HG03558 (cell line): ENCODE measurements around the gene ARIH2.
"Not testable (repeated sequence)": the region's sequence is repeated elsewhere in the genome, so short reads cannot be mapped to it uniquely, and the experiment has no call there.

Source experiments
- ATAC-seq: cut with Tn5 transposase; IDR thresholded peaks from one replicate; pipeline ENCODE4 v1.9.1; 2021; ENCODE audit warnings: moderate number of reproducible peaks; ENCODE audit not compliant: unreplicated experiment; ENCODE audit errors: extremely low read depth

The ARIH2 gene

GRCh38 chr3:48918388-48919214 is at the start of gene ARIH2:
TSS of gene ARIH2 (plus strand) at chr3:48918842. CDS start at chr3:48927559, 8,717 bp downstream.
- peak; percentile 54 for ATAC-seq

- ATAC-seq: no peak
Observed at GRCh38 chr3:48877671-48878070, 41.0 kb upstream of the ARIH2 start.

- ATAC-seq: no peak
Observed at GRCh38 chr3:48879307-48879993, 39.2 kb upstream of the ARIH2 start.

GRCh38 chr3:48879994-48880377 is 38.7 kb upstream of the ARIH2 start:
- ATAC-seq: no peak

GRCh38 chr3:48881006-48881405 is 37.6 kb upstream of the ARIH2 start:
- ATAC-seq: no peak

GRCh38 chr3:48881652-48882114 is 37.0 kb upstream of the ARIH2 start:
- no peak for ATAC-seq

- ATAC-seq: no peak
Observed at GRCh38 chr3:48885753-48886152, 32.9 kb upstream of the ARIH2 start.

GRCh38 chr3:48891606-48892005 is 27.0 kb upstream of the ARIH2 start:
- no peak for ATAC-seq

GRCh38 chr3:48894516-48894915 is 24.1 kb upstream of the ARIH2 start:
- ATAC-seq: no peak

- no peak for ATAC-seq
Observed at GRCh38 chr3:48896936-48897335, 21.7 kb upstream of the ARIH2 start.

GRCh38 chr3:48897460-48898376 is 20.9 kb upstream of the ARIH2 start:
- no peak for ATAC-seq

- ATAC-seq: peak; percentile 88
Observed at GRCh38 chr3:48898383-48899234, 20.0 kb upstream of the ARIH2 start, which contains the start of gene SLC25A20. TSS of gene SLC25A20 (minus strand) at chr3:48898882. CDS start at chr3:48898794, 88 bp downstream.

- ATAC-seq: no peak
Observed at GRCh38 chr3:48899273-48899672, 19.4 kb upstream of the ARIH2 start.

GRCh38 chr3:48907026-48907425 is 11.6 kb upstream of the ARIH2 start:
- not testable (repeated sequence) for ATAC-seq

GRCh38 chr3:48915296-48915695 is 3.3 kb upstream of the ARIH2 start:
- no peak for ATAC-seq

- ATAC-seq: no peak
Observed at GRCh38 chr3:48919215-48920138, 835 bp downstream of the ARIH2 start.

- ATAC-seq: no peak
Observed at GRCh38 chr3:48926425-48927392, 8.1 kb downstream of the ARIH2 start.
